HCT116 (cell line): ENCODE measurements around the gene MGRN1. TPM values are rescaled to one million over a fixed set of nuclear protein-coding genes. Genes with fewer than 3 reads are reported as not detected.

Experiments
- ATAC-seq: fragments of 200-7000 bp; cut with Tn5 transposase; 2 replicates; pipeline ENCODE4 v1.9.1; 2020; ENCODE audit warnings: mild to moderate bottlenecking, moderate library complexity
- BruUV-seq: library from RNA; stranded (reverse); fragments of 400-500 nt; replicated peaks from 2 replicates; lab custom pipeline; 2021; lab: Mats Ljungman, UMichigan
- CTCF ChIA-PET: fragments of 300-600 bp; sonication (Branson Sonifier 250); formaldehyde crosslinking; loops from one replicate; lab custom pipeline; 2021; ENCODE audit warnings: antibody characterized with exemption; lab: Charles Lee
- POLR2A ChIA-PET: fragments of 300-600, 350-600 bp; sonication (Branson Sonifier 250); formaldehyde crosslinking; loops from one replicate; lab custom pipeline; 2021; ENCODE audit warnings: antibody characterized with exemption; lab: Charles Lee
- RAD21 ChIA-PET, 2 experiments: fragments of 300-600 bp; sonication (Branson Sonifier 250); formaldehyde crosslinking; loops; one replicate each; lab custom pipeline; 2023; ENCODE audit warnings: low total read pairs in 2 of 2; ENCODE audit not compliant: uncharacterized antibody in 2 of 2, unreplicated experiment in 2 of 2, low non-redundant PET in 1 of 2; lab: Charles Lee
- DNase-seq: peaks from one replicate; pipeline ENCODE4 v3.0.0-alpha.2; 2010; ENCODE audit warnings: low read depth, low spot score
- H2AFZ ChIP-seq: fragments of 200-600 bp; shearing (Covaris generic), sonication (generic); 2 replicates; pipeline ENCODE4 v1.6.1; 2017; ENCODE audit warnings: low read depth, mixed run types, mixed read lengths, antibody characterized with exemption, low read length; ENCODE audit not compliant: poor library complexity, severe bottlenecking
- H3K27ac ChIP-seq: 2 replicates; pipeline ENCODE4 v1.5.1; 2012; ENCODE audit warnings: low read depth, low read length
- H3K27me3 ChIP-seq: fragments of 200-600 bp; sonication (generic); 2 replicates; pipeline ENCODE4 v1.6.1; 2016; ENCODE audit warnings: mixed run types, low read length, mixed read lengths; ENCODE audit not compliant: insufficient read depth
- H3K36me3 ChIP-seq, 2 experiments: fragments of 200-500 bp in 1 of 2; fragments of 200-600 bp in 1 of 2; sonication (Bioruptor generic) in 1 of 2; sonication (generic) in 1 of 2; 2 replicates each; pipeline versions ENCODE4 v1.5.1 to v1.6.1; 2014 to 2016; ENCODE audit warnings: low read length in 2 of 2, inconsistent platforms in 1 of 2, mixed read lengths in 1 of 2, mixed run types in 1 of 2; ENCODE audit not compliant: insufficient read depth in 2 of 2, control insufficient read depth in 1 of 2
- H3K4me1 ChIP-seq, 2 experiments: fragments of 200-600 bp in 1 of 2; sonication (generic) in 1 of 2; 2 replicates each; pipeline versions ENCODE4 v1.5.1 to v1.6.1; 2012 to 2017; ENCODE audit warnings: low read length in 2 of 2, inconsistent platforms in 1 of 2, mild to moderate bottlenecking in 1 of 2, mixed read lengths in 1 of 2, mixed run types in 1 of 2, moderate library complexity in 1 of 2; ENCODE audit not compliant: insufficient read depth in 2 of 2, control insufficient read depth in 1 of 2
- H3K4me2 ChIP-seq: fragments of 200-600 bp; sonication (generic); 2 replicates; pipeline ENCODE4 v1.6.1; 2017; ENCODE audit warnings: mixed run types, low read length, mixed read lengths
- H3K4me3 ChIP-seq, 2 experiments: fragments of 200-600 bp in 1 of 2; sonication (generic) in 1 of 2; replicated peaks in 1 of 2; 2 replicates each; pipeline ENCODE4 v1.5.1; 2011 to 2016; ENCODE audit warnings: low read length in 2 of 2, control low read depth in 1 of 2, low read depth in 1 of 2, mild to moderate bottlenecking in 1 of 2, mixed read lengths in 1 of 2, mixed run types in 1 of 2
- H3K79me2 ChIP-seq: fragments of 200-600 bp; sonication (generic); 2 replicates; pipeline ENCODE4 v1.6.1; 2017; ENCODE audit warnings: mild to moderate bottlenecking, mixed run types, low read length, moderate library complexity, mixed read lengths; ENCODE audit not compliant: insufficient read depth
- H3K9ac ChIP-seq: fragments of 200-600 bp; sonication (generic); 2 replicates; pipeline ENCODE4 v1.6.1; 2016; ENCODE audit warnings: low read length, mixed read lengths
- H3K9me2 ChIP-seq: fragments of 200-600 bp; sonication (generic), shearing (Covaris generic); 2 replicates; pipeline ENCODE4 v1.6.1; 2017; ENCODE audit warnings: mixed run types, mild to moderate bottlenecking, moderate library complexity; ENCODE audit not compliant: insufficient read depth
- H3K9me3 ChIP-seq, 2 experiments: fragments of 200-500 bp in 1 of 2; fragments of 200-600 bp in 1 of 2; sonication (Bioruptor generic) in 1 of 2; sonication (generic) in 1 of 2; 2 replicates each; pipeline ENCODE4 v1.6.1; 2014 to 2017; ENCODE audit warnings: low read length in 2 of 2, mixed read lengths in 2 of 2, inconsistent platforms in 1 of 2, low read depth in 1 of 2, mild to moderate bottlenecking in 1 of 2, mixed run types in 1 of 2, moderate library complexity in 1 of 2; ENCODE audit not compliant: control insufficient read depth in 1 of 2, insufficient read depth in 1 of 2
- H4K20me1 ChIP-seq: fragments of 200-600 bp; sonication (generic), shearing (Covaris generic); 2 replicates; pipeline ENCODE4 v1.6.1; 2017; ENCODE audit warnings: mixed run types, mild to moderate bottlenecking, moderate library complexity; ENCODE audit not compliant: insufficient read depth
- ATF3 ChIP-seq: IDR thresholded peaks from 2 replicates; pipeline ENCODE4 v1.6.1; 2012
- CBX3 ChIP-seq: IDR thresholded peaks from 2 replicates; pipeline ENCODE4 v1.6.1; 2012; ENCODE audit warnings: low read depth
- EZH2 ChIP-seq: fragments of 200-600 bp; sonication (generic); IDR thresholded peaks from 2 replicates; pipeline ENCODE4 v1.6.1; 2017; ENCODE audit warnings: antibody characterized with exemption, mixed run types
- EZH2phosphoT487 ChIP-seq: fragments of 200-600 bp; IDR thresholded peaks from 2 replicates; pipeline ENCODE4 v1.6.1; 2018; ENCODE audit warnings: antibody characterized with exemption, borderline replicate concordance
- FOSL1 ChIP-seq: IDR thresholded peaks from 2 replicates; pipeline ENCODE4 v1.6.1; 2012; ENCODE audit warnings: low read depth
- JUND ChIP-seq: IDR thresholded peaks from 2 replicates; pipeline ENCODE4 v1.6.1; 2012
- MAX ChIP-seq: IDR thresholded peaks from 2 replicates; pipeline ENCODE4 v1.6.1; 2012
- POLR2AphosphoS5 ChIP-seq: IDR thresholded peaks from 2 replicates; pipeline ENCODE4 v1.6.1; 2011; ENCODE audit warnings: mild to moderate bottlenecking, low read depth, low read length, moderate library complexity
- SP1 ChIP-seq: IDR thresholded peaks from 2 replicates; pipeline ENCODE4 v1.6.1; 2012; ENCODE audit warnings: low read depth
- ZBTB33 ChIP-seq: IDR thresholded peaks from 2 replicates; pipeline ENCODE4 v1.6.1; 2011; ENCODE audit warnings: mild to moderate bottlenecking, low read length, moderate library complexity; ENCODE audit not compliant: insufficient replicate concordance; ENCODE audit errors: extremely low read depth
- ZFX ChIP-seq: fragments of 450-650 bp; IDR thresholded peaks from 2 replicates; pipeline ENCODE4 v1.6.1; 2017
- intact Hi-C: fragments of 100-400 bp; cut with micrococcal nuclease; formaldehyde crosslinking; loops from 2 replicates; pipeline ENCODE4 v1.10.0; 2022
- total RNA-seq: library from RNA; stranded (reverse); gene quantifications from one replicate; pipeline ENCODE4 v1.2.1, GENCODE V29; 2021; ENCODE audit not compliant: unreplicated experiment

Gene MGRN1
- total RNA-seq, 1 experiment from 2014 or later = 50.6 TPM

GRCh38 chr16:4684763-4685162 lies 60.1 kb downstream of the MGRN1 start:
- H3K27ac ChIP-seq = no peak overlapping the region
- no peaks in the 10 kb centered on the region for H3K79me2 ChIP-seq
- DNase-seq (no peak), ATAC-seq (no peak)
- TF ChIP-seq SP1 = no peak
- no peak for TF ChIP-seq POLR2AphosphoS5
- TF ChIP-seq EZH2 = no peak
- no peak for TF ChIP-seq ZBTB33
- no peak for TF ChIP-seq MAX
- no peak for TF ChIP-seq JUND
- TF ChIP-seq ZFX = no peak
- no peak for TF ChIP-seq EZH2phosphoT487
- no peak for TF ChIP-seq FOSL1
- TF ChIP-seq CBX3 = no peak
- H3K4me3 ChIP-seq = no peak overlapping the region
- POLR2A ChIA-PET = no interaction called here
- H4K20me1 ChIP-seq = no peaks in the 10 kb centered on the region
- H3K4me1 ChIP-seq = no peaks in the 10 kb centered on the region
- H3K36me3 ChIP-seq = peaks cover 0 to 7% of the 10 kb centered on the region in 2 experiments; a peak in 1 of 4 replicates
- H3K4me2 ChIP-seq = no peak overlapping the region
- RAD21 ChIA-PET = no interaction called here
- intact Hi-C loops = no loop called here
- no peak overlapping the region for H2AFZ ChIP-seq
- BruUV-seq = no TSS peak
- H3K27me3 ChIP-seq = no peaks in the 10 kb centered on the region
- H3K9me3 ChIP-seq = no peaks in the 10 kb centered on the region
- no peak overlapping the region for H3K9ac ChIP-seq
- no peaks in the 10 kb centered on the region for H3K9me2 ChIP-seq
- CTCF ChIA-PET = no interaction called here

GRCh38 chr16:4685292-4685691 lies 60.7 kb downstream of the MGRN1 start:
- H3K9ac ChIP-seq = no peak overlapping the region

More at GRCh38 chr16:4685292-4685691, 60.7 kb downstream of the MGRN1 start:
- H3K9me2 ChIP-seq = no peaks in the 10 kb centered on the region
- BruUV-seq = no TSS peak
- H3K9me3 ChIP-seq = no peaks in the 10 kb centered on the region
- ChIA-PET CTCF (no interaction called here), RAD21 (no interaction called here), POLR2A (no interaction called here)
- ATAC-seq (no peak), DNase-seq (no peak)
- no peaks in the 10 kb centered on the region for H3K79me2 ChIP-seq
- no peak overlapping the region for H2AFZ ChIP-seq
- no peak overlapping the region for H3K4me2 ChIP-seq
- no peak overlapping the region for H3K4me3 ChIP-seq
- intact Hi-C loops = no loop called here
- TF ChIP-seq ATF3 = no peak
- peaks cover 0 to 7% of the 10 kb centered on the region in 2 experiments; a peak in 1 of 4 replicates for H3K36me3 ChIP-seq
- H4K20me1 ChIP-seq = no peaks in the 10 kb centered on the region
- no peaks in the 10 kb centered on the region for H3K27me3 ChIP-seq
- no peaks in the 10 kb centered on the region for H3K4me1 ChIP-seq
- H3K27ac ChIP-seq = no peak overlapping the region
